Kidney epithelial cell (primary cell): ENCODE measurements around the gene IQSEC3. TPM values are rescaled to one million over a fixed set of nuclear protein-coding genes. Genes with fewer than 3 reads are reported as not detected.

ENCODE experiments used
- DNase-seq: peaks from one replicate; pipeline ENCODE4 v3.0.0-alpha.2; 2010; ENCODE audit warnings: low read depth
- H3K27me3 ChIP-seq: 2 replicates; pipeline ENCODE4 v1.6.0; 2011; ENCODE audit warnings: low read length; ENCODE audit not compliant: control insufficient read depth, insufficient read depth
- H3K36me3 ChIP-seq: 2 replicates; pipeline ENCODE4 v1.5.1; 2011; ENCODE audit warnings: low read length; ENCODE audit not compliant: control insufficient read depth, insufficient read depth
- H3K4me3 ChIP-seq: 2 replicates; pipeline ENCODE4 v1.5.1; 2011; ENCODE audit warnings: low read depth, mild to moderate bottlenecking, control low read depth, low read length
- total RNA-seq: library from RNA; depleted of rRNA; stranded (reverse); fragments of >200 nt; gene quantifications from 2 replicates; pipeline ENCODE4 v1.2.3, GENCODE V29; 2015
- TF ChIP-seq, protein P1 (sequence below): IDR thresholded peaks from 2 replicates; pipeline ENCODE4 v1.5.1; 2011; ENCODE audit warnings: mild to moderate bottlenecking, moderate library complexity, low read length, control low read depth, inconsistent platforms; ENCODE audit not compliant: insufficient read depth, poor library complexity, severe bottlenecking

IQSEC3 gene
- total RNA-seq, 1 donor from 2014 or later: 1.0 TPM

DNA sequence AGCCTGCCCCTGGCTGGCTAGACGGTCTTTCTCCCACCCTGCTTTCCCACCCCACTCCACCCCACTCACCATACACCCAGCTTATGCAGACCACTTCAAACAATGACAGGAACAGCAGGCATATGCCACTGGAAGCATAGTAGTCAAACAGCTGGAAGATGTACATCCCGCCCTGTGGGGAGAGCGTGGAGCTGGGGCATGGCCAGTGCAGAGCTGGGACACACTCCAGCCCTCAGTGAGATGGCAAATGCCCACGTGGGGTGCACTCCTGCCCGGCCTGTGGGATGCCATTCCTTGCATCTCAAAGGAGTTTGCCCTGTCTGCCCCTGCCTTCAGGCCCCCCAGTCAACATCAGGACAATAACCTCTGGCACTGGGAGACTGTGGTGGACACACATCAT is 128.6 kb downstream of the IQSEC3 start:
- Histone ChIP-seq H3K36me3 (no peaks in the 10 kb centered on the region), H3K4me3 (no peak overlapping the region), H3K27me3 (peaks cover 24% of the 10 kb centered on the region)
- TF ChIP-seq, protein P1, sequence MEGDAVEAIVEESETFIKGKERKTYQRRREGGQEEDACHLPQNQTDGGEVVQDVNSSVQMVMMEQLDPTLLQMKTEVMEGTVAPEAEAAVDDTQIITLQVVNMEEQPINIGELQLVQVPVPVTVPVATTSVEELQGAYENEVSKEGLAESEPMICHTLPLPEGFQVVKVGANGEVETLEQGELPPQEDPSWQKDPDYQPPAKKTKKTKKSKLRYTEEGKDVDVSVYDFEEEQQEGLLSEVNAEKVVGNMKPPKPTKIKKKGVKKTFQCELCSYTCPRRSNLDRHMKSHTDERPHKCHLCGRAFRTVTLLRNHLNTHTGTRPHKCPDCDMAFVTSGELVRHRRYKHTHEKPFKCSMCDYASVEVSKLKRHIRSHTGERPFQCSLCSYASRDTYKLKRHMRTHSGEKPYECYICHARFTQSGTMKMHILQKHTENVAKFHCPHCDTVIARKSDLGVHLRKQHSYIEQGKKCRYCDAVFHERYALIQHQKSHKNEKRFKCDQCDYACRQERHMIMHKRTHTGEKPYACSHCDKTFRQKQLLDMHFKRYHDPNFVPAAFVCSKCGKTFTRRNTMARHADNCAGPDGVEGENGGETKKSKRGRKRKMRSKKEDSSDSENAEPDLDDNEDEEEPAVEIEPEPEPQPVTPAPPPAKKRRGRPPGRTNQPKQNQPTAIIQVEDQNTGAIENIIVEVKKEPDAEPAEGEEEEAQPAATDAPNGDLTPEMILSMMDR: no peak
- DNase-seq: no peak

DNA sequence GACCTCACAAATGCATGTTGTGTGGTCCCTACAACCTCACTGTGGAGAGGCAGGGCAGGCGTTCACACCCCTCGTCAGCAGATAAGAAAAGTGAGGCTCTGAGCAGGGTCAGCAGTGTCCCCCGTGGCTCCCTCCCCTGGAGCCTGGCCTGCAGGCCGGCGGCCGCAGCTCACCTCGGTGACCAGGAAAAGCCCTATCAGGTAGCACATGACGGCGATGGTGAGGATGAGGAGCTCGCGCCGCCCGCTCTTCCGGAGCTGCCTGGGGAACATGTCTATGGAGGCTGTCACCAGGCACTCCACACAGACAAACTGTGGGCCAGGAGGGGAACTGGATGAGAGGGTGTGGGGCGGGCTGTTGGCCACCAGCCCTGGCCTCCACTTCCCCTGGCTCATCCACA is 129.4 kb downstream of the IQSEC3 start:
- H3K27me3 ChIP-seq: peaks cover 28% of the 10 kb centered on the region
- H3K4me3 ChIP-seq: no peak overlapping the region
- H3K36me3 ChIP-seq: no peaks in the 10 kb centered on the region
- TF ChIP-seq, protein P1: no peak
- DNase-seq: no peak

DNA sequence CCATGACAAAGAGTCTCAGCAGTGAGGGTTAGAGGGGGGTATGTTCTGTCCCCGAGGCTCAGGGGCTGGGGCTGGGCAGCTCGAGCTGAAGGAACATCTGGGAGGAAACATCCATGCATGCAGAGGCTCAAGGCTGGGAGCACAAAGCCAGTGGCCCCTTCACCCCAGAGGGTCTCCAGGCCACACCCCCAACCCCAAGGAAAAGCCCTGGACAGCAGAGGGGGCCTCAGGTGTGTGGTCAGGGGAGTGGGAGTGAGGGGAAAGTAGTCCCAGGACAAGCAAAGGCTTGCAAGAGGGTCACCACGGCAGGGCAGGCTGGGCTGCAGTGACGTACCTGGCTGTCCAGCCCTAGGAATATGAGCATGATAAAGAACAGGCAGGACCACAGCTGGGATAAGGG is 129.9 kb downstream of the IQSEC3 start:
- no peaks in the 10 kb centered on the region for H3K36me3 ChIP-seq
- TF ChIP-seq, protein P1: no peak
- H3K27me3 ChIP-seq: peaks cover 32% of the 10 kb centered on the region
- H3K4me3 ChIP-seq: no peak overlapping the region
- DNase-seq: no peak

DNA sequence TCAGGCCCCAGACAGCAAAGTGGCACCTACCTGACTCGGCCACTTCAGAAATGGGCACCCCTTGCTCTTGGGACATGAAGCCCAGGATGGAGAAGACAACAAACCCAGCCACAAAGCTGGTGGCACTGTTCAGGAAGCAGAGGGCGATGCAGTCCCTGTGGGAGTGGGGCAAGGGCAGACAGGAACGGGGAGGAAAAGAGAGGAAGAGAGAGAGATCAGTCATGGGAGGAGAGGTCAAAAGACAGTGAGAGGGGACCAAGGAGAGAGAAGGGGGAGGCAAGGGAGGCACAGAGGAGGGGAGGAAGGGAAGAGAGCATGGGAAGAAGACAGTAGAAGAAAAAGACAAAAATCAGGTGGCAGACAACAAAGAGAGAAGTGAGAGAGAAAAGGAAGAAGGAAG is 130.8 kb downstream of the IQSEC3 start:
- peaks cover 36% of the 10 kb centered on the region for H3K27me3 ChIP-seq
- H3K4me3 ChIP-seq: no peak overlapping the region
- no peak for DNase-seq
- TF ChIP-seq, protein P1: no peak
- H3K36me3 ChIP-seq: no peaks in the 10 kb centered on the region

DNA sequence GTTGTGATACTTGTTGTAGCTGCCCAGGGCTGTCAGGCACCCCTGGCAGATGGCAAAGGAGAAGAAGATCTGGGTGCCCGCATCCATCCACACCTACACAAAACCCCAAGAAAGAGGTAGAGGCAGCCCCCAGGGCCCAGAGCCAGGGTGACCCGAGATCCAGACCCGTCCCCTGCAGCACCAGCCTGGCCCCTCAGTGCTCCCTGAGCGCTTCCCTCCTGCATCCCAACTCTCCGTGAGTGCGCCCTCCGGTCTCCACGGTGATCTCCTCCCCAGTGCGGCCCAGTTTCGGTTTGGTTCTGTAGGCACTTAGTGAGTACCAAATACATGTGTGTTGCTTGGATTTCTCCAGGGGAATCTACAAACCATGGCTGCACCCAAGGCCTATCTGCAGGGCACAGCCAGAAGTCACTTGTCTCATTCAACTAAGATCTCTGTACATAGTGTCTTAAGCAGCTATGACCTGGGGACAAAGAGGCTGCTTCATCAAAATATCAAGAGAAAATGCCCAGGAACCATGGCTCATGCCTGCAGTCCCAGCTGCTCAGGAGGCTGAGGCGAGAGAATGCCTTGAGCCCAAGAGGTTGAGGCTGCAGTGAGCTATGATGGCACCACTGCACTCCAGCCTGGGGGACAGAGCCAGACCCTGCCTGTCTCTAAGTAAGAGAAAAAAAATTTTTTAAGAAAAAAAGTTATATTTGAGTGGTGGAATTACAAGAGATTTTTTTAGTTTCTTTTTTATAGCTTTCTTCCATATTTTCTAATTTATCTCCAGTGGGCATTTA is 131.5 kb downstream of the IQSEC3 start:
- TF ChIP-seq, protein P1: no peak
- Histone ChIP-seq H3K27me3 (peaks cover 36% of the 10 kb centered on the region), H3K4me3 (no peak overlapping the region), H3K36me3 (no peaks in the 10 kb centered on the region)
- DNase-seq: no peak

DNA sequence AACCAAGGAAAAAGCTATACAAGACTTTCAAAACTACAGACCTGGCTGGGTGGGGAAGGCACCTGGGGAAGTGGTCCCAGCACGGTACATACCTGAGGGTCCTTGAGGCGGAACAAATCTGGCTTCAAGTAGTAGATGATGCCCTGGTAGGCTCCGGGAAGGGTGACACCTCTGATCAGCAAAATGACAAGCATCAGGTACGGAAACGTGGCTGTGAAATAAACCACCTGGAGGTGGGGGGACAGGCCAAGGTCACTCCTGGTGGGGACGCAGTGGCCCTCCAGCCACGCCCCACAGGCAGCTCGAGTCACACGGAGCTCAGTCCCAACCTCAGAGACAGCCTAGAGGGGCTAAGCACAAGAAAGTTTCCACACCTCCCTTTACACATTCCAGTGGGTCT is 132.1 kb downstream of the IQSEC3 start:
- Histone ChIP-seq H3K4me3 (no peak overlapping the region), H3K36me3 (no peaks in the 10 kb centered on the region), H3K27me3 (peaks cover 38% of the 10 kb centered on the region)
- DNase-seq: no peak
- TF ChIP-seq, protein P1: no peak
